A673 (cell line): ENCODE measurements around the gene F11R.

Experiments used
- EZH2 ChIP-seq: fragments of 200-600 bp; sonication (generic); IDR thresholded peaks from 2 replicates; pipeline ENCODE4 v1.6.1; 2017; ENCODE audit warnings: borderline replicate concordance, low read depth, mild to moderate bottlenecking, mixed read lengths, antibody characterized with exemption, low read length; ENCODE audit not compliant: poor library complexity, severe bottlenecking
- TF ChIP-seq, protein P1 (sequence below): fragments of 300-800, 200-600 bp; sonication (generic); conservative IDR thresholded peaks from 2 replicates; pipeline ENCODE4 v1.5.1; 2017; ENCODE audit warnings: low read depth, mild to moderate bottlenecking, antibody characterized with exemption, low read length, moderate library complexity, mixed read lengths

DNA sequence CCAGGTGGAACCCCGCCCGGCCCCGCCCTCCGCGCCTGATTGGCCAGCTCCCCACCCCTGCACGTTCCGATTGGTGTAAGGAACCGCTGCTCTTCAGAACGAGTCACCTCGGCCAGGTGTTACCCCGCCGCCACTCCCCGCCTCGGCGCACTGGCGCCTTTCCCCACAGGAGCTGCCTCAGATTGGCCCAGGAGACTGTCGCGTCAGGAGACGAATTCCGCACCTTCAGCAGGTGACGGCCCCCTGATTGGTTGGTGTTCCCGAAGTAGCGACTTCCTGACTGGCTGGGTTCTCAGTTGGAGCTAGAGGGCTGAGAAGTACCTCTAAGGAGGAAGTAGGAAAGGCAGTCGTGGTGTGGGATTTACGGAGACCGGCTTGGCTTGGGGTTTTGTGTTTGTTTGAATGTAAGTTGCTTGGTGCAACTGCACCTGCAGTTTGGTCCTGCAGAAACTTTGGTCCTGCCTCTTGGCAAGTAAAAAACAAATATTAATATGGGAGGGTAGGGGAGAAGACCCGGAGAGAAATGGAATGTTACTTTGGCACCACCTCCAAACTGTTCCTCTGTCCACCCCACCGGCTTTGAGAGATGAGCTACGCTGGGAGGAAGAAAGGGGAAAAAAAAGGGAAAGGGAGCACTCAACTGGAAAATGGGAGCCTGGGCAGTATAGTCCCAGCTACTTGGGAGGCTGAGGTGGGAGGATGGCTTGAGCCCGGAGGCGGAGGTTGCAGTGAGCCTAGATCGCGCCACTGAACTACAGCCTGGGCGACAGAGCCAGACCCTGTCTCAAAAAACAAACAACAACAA, 415 bp upstream of the F11R start:
- TF ChIP-seq, protein P1, sequence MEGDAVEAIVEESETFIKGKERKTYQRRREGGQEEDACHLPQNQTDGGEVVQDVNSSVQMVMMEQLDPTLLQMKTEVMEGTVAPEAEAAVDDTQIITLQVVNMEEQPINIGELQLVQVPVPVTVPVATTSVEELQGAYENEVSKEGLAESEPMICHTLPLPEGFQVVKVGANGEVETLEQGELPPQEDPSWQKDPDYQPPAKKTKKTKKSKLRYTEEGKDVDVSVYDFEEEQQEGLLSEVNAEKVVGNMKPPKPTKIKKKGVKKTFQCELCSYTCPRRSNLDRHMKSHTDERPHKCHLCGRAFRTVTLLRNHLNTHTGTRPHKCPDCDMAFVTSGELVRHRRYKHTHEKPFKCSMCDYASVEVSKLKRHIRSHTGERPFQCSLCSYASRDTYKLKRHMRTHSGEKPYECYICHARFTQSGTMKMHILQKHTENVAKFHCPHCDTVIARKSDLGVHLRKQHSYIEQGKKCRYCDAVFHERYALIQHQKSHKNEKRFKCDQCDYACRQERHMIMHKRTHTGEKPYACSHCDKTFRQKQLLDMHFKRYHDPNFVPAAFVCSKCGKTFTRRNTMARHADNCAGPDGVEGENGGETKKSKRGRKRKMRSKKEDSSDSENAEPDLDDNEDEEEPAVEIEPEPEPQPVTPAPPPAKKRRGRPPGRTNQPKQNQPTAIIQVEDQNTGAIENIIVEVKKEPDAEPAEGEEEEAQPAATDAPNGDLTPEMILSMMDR = no peak
- no peak for TF ChIP-seq EZH2
